HG03175 (cell line): ENCODE measurements around the gene SEC61A1.

Experiments used
- ATAC-seq: cut with Tn5 transposase; IDR thresholded peaks from one replicate; pipeline ENCODE4 v1.9.1; 2021; ENCODE audit warnings: mild to moderate bottlenecking, moderate library complexity; ENCODE audit not compliant: unreplicated experiment

Gene SEC61A1

DNA sequence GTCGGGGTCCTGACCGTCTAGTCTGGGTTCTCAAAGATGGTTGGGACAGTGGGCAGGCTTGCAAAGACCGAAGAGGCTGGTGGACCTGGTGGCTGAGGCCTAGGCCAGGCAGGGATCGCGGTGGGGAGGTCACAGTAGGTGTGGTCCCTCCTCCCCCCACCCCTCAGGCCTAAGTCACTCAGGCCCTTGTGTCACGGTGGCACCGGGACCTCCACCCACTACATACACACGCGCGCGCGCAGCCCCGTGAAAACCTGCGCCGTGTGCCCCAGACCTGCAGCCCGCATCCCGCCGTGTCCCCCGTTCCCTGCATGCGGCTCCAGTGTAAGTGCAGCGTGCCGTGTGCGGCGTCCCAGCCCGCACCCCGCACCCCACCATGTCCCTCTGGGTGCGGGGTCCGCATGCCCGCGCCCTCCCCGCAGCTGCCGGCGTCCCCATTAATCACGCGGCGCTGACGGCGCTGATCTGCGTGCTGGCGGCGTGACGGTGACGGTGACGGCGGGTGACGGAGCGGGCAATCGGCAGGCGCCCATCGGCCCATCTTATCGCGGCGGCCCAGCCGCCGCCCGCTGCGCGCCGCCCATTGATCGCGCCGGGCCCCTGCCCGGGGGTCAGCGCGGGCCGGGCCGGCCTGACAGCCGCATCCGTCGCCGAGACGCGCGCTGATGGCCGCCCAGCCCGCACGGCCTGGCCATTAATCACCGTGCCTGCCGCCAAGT lies 24.4 kb downstream of the SEC61A1 start:
- ATAC-seq: no peak

DNA sequence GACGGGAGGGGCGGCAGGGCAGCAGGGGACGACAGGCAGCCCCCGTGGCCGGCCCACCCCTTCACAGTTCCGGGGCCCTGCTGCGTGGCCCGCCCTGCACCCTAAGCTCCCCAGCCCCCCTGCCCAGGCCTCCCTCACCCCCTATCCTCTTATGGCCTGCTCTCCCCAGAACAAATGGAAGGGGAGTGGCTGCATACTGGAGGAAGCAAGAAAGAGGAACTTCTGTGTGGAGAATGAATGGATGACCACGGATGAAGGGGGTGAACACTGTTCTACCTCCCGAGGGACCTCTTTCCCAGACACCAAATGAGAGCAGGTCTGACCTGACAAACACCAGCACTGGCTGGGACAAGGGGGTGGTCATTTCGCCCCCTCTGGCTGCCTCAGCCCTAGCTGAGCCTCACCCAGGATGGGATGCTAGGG lies 25.0 kb downstream of the SEC61A1 start:
- no peak for ATAC-seq

DNA sequence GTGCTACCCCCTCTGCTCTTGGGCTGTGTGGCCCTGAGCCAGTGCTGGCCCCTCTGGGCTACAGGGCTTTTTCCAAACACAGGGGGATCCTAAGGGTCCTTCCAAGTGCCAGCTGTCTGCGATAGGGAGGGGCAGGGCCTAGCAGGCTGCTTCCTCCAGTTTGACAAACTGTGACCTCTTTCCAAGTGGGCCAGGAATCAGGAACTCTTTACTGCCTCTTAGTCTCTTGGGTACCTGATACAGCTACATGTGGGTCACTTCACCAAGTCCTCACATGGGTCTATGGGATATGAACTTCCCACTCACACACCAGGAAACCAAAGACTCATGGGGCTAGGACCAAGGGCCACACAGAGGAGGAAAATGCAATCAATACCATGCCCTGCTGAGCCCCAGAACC lies 25.4 kb downstream of the SEC61A1 start:
- ATAC-seq: no peak

DNA sequence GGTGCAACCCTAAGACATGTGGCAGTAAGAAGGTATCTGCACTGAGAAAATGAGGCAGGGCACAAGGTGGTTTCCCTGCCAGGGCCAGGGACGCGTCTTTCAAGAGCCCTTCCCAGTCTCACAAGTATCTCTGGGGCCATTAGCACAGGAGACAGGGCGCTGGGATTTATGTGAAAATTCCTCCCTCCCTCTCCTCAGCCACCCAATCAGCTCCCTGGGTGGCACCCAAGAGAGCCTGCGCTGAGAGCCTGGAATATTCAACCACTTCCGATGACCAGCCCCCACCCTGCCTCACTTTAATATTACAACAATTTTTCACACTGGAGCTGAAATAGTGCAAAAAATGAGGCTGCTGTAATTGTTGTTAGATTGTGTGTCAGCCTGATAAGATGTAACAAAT lies 26.1 kb downstream of the SEC61A1 start:
- ATAC-seq: no peak

DNA sequence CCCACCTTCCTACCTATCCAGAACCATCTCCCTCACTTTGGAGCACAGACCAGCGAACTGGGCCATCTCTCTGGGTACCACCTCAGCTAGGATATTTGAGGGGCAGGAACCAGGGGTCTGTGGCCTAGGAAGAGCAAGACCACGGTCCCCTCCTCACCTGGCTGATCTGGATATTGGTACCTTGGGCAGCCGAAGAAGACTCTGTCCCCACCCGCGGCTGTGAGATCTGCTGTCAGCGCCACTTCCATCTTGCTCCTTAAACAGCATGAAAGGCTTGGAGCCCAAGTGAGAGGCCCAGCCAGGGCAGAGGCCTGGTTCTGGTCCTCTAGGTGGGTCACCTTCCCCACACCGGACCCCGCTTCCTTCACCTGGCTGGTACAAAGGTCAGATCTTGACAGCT lies 26.6 kb downstream of the SEC61A1 start:
- ATAC-seq: no peak

DNA sequence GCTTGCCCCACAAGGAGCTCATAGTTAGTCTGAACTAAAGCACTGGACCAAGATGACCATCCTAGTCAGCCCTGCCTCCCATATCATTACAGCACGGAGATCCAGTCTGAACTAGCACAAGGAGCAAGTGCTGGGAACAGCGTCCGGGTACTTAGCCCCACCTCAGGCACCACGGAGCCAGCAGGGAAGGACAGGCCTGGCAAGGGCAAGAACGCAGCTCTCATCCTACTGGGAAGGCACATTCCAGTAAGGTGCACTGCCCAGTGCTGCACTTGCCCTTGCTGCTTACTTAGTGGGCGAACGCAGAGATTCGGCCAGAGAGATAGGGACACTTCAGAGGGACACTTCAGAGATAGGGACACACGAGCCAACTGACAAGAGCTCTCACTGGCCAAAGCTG lies 27.6 kb downstream of the SEC61A1 start:
- ATAC-seq: no peak

DNA sequence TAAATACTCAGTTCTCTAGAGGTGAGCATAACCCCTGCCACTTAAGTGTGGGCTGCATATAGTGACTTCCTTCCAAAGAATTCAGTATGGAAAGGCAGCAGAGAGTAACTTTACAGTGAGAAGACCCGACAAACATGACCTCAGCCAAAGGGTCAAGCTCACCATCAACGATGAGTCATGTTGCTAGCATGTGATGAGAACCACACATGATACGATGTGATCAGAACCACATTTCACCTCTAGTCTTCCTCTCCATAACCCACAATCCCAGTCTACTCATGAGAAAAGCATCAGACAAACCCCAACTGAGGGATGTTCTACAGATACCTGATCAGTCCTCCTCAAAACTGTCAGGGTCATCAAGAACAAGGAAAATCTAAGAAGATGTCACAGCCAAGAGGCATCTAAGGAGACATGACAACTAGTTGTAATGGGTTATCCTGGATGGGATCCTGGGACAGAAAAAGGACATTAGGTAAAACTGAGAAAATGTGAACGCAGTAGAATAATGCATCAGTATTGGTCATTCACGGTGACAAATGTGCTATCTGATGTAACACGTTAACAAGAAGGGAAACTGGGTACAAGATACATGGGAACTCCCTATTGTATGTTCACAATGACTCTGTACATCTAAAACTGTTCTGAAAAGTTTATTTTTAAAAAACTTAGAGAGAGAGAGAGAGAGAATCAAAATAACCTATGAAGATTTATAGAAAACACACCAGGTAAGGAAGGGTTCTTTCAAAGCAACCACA lies 28.3 kb downstream of the SEC61A1 start:
- no peak for ATAC-seq

DNA sequence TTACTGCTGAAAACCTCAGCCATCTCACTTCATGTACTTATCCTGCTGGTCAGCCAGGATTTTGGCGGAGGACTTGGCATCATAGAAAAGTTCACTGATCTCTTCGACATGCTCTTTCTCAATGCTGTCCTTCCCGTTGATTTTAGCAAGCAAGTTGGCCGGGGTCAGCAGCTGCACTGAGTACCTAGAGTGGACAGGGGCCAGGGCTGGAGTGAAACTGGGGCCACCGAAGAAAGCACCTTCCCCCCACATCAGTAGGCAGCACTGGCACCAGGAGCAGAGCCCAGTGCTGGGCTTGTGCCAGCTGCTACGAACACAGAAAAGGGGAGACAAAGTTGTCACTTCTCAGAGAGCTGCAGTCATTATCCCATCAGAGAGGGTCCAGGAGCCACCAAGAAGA lies 29.0 kb downstream of the SEC61A1 start:
- no peak for ATAC-seq

DNA sequence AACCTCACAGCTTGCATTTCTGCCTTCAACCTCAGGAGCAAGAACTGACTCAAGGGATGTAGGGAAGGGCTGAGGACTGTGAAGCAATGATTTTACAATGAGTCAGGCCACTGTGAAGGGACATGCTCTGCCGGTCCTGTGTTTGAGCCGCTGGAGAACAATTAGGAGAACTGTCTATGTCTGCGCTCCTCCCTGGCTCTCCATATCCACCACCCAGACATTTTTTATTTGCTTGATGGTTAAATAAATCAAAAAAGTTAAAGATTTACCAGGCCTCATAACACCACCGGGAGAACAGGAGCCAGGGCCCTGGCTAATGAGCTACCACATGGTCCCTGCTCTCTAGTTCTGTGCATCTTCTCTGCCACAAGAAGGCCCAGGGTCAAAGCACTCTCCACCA lies 29.6 kb downstream of the SEC61A1 start:
- ATAC-seq: no peak

DNA sequence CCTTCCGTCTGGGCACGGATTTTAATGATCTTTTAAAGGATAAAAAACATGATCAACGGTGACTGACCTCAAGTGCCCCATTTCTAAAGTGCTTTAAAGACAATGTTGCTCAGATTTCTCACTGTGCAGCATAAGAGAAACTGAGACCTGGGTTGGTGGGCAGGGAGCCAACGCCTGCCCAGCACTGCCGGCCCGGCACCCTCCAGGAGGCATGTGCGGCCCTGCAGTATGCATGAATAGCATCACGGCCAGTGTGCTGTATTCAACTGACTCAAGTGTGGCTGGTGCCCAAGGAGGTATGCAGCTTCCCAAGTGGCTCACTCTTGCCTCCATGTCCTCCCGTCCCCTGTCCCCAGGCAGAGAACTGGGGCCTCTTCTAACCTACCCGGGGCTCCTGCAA lies 30.3 kb downstream of the SEC61A1 start:
- no peak for ATAC-seq

DNA sequence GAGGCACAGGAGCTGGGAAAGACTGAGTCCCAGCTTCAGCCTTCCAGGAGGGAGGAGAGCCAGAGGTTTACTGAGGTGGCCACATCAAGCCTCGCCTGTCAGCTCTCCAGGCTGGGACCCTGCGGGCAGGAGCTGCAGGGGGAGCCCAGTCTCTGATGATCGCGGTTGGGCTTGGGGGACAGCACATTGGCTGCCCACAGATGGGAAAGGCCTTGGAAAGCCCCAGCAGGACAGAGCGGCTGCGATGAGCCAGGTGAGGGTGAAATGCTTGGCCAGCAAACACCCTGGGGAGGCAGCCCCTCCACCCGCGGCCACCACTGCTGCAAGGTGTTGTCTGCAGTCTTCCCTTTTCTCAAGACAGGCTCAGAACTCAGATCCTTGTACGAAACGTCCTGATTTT lies 31.2 kb downstream of the SEC61A1 start:
- ATAC-seq: no peak

DNA sequence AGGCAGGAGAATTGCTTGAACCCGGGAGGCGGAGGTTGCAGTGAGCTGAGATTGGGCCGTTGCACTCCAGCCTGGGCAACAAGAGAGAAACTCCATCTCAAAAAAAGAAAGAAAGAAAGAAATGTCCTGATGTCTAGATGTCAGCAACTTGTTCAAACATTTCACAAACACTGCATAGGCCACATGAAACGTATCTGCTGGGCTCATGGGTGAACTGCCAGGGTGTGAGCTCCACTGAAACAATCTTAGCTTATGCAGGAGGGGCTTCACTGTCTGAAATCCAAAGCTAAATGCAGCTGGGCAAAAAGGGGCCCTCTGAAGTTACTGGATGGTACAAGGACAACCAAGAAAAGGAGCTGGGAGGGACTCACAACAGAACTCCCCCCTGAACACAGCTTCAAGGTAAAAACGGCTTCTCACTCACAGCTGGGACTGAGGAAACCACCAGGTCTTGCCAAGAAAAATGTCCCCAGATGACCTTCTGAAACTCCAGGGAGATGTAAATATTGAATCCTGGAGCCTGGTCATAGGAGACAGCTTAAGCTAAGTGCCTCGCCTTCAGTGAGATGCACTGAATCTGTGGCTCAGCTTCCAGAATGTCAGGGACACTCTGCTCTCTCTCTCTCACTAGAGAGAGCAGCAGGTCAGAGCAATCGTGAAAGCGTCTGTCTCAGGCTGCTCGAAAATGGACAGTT lies 31.9 kb downstream of the SEC61A1 start:
- no peak for ATAC-seq

DNA sequence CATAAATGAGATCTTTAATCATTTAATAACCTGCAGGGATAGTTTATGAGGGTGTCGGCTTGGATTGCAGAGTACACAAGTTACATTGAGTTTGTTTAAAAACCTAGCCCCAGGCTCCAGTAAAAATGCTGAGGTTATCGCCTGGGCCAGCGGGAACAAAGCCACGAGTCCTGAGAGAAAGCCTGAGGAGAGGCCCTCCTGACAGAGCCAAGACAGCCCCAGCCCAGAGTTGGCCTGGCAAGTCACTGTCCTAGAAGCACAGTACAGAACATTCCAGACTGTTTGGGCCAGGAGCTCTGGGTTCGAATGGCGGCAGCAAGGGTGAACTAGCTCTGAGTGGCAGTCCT lies 32.4 kb downstream of the SEC61A1 start:
- no peak for ATAC-seq

DNA sequence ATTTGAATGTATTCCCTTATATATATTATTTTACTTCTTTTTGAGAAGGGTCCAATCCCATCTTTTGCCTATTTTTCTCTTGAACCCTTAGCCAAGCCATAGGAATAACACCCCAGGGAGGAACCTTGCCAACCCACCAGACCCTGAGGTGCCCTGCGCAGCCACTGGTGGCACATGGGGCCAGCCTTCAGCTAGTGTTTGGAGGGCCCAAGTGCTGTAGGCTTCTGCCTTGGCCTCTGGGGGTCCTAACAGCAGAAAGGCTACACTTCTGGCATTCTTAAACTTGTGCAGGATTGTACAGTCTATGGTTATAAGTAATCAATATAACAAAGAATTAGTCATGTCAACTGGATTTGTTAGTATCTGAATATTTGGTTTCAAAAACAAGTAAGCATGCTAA lies 36.9 kb downstream of the SEC61A1 start:
- ATAC-seq: no peak

DNA sequence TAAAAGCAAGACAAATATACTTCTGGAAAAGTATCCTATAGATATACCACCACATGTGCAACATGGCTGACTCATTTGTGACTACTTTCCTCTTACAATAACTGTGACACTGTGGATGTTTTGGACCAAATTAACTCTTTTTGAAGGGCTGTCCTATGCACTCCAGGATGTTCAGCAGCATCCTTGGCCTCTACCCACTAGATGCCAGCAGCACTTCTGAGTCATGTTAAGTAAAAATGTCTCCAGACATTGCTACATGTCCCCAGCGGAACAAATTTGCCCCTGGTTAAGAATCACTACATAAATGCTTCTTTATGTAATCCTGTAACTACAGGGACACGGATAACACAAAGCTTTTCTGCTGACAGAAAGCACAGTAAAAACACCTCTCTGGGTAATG lies 39.3 kb downstream of the SEC61A1 start:
- no peak for ATAC-seq

DNA sequence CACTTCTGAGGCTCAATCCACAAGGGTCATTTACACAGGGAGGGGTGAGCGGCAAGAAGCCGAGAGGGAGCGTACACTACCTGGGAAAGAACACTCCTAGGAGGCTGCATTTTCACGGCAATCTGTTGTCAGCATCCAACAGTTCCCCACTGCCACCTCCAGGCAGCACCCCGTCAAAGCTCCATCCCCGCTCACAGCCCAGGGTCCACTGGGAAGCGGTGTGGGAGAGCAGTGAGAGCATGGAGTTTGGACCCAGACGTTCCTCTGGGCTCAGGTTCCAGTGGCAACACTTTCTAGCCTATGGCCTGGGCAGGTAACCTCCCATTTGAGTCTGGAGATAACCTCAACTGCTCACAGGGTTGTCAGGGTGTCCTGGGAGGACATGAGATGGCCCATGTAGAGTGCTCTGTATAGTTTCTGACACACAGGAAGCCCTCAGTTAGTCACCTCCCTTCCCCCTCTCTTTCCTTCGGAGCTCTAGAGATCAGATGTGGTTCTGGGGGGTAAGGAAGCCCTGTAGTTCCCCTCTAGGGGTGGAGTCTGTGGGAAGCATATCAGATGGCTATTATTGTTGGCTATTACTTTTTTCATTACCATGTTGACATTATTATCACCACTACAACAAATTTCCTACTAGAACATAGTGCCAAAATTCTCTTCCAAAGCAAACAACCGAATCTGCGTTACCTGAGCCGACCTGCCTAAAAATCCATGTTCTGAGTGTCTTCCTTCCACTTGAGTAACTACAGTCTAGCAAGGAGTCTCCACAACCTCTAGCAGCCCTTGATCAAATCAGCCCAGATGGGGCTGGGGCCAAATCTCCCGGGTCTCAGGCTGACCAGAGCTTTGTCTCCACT lies 42.3 kb downstream of the SEC61A1 start:
- ATAC-seq: no peak

DNA sequence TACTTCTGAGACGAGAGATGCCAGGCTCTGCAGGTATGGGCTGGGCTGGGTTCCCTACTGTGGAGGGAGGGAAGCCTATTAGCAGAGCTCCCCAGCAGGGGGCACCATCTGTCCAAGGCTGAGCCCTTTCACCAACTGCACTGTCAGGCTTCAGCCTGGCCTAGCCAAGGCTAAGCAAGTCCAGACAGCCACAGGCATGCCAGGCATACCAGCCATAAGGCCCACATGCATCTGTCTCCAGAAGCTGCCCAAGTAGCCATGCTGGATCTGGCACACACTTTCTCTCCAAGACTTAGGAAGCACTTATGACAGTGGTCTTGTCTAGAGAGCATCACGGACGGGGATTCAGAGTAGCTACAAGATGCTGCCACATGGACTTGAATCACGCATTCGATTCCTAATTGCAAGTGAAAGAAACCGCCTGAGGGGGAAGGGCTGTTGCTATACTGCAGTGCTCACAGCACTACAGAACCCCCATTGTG lies 43.0 kb downstream of the SEC61A1 start:
- ATAC-seq: peak; percentile 81

DNA sequence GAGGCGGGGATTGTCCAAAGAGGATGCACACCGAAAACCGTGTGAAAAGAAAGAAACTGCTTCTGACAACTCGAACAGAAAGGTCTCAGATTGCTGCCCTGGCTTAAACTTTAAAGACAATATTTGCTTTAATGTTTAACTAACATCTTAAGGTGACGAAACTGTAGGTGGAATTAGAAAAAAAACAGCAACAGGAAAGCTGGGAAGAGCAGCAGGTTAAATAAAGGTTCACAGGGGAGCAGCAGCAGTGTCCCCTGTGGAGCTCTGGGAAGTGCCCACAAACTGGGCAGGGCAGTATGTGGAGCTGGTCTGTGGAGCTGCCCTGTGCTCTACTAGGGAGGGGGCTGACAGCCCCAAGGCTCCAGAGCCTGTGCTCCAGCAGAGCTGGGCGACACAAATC lies 46.0 kb downstream of the SEC61A1 start:
- no peak for ATAC-seq

DNA sequence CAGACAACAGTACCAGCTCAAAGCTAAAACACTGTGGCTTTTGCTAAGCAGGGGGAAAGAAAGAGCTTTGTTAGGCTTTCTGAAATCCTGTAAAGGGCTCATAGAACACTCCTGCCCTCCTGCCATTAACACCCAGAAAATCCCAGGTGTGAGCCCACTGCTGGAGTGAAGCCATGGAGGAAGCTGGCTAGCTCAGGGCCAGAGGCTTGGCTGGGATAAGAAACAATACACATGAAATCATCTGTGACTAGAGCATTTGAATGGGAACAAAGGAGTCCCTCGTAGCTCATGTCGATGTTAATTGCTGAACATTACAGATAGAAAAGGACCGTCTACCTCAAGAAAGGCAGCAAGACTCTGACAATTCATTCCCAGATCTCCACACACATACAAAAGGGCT lies 47.9 kb downstream of the SEC61A1 start:
- no peak for ATAC-seq

DNA sequence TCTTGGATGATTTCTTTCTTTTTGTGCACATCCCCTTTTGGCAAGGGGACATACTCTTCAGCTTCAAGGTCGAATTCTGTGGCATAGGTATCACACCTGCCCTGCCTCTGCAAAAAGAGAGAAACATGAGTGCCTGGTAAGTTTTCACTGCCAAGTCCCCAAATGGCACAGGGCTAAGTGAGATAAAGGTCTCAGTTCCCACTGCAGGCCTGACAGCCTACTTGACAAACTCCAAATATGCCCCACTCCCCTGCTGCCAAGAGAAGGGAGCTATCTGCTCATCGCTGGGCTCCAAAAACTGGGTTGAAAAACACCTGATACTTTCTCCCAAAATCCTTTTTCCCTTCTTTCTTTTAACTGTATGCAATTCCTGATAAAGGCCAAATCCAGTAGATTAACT lies 48.4 kb downstream of the SEC61A1 start:
- no peak for ATAC-seq

DNA sequence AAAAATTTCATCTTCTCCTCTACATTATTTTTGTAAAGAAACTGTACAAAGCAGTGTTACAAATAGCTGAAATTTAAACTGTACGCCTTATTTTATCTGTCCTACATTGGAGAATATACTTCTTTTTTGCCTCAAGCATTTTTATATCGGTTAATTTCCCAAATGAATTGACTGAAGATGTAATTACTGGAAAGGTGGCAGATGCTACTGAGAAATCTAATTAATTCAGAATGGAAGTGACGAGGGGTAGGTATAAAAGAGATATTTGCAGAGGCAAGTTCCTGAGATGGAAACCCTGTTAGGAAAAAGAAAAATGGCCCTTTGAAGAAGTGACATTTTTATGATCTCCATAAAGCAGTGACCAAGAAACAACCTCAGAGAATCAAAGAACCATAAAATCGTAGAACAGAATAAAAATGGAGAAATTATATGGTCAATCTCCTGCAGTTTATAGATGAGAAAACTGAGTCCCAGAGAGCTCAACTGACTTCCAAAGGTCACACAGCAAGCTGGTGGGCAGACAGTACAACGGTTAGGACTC lies 51.0 kb downstream of the SEC61A1 start:
- no peak for ATAC-seq
